Activated T-cell treated with anti-CD3 and anti-CD28 coated beads, Interleukin-2, amount 50 U/mL, for 1 hour (primary cell): Measurements from ENCODE around the gene YDJC.
A peak's percentile ranks its signal among the peaks of the same experiment; 100 is the strongest.
"Not testable (repeated sequence)": the region's sequence is repeated elsewhere in the genome, so short reads cannot be mapped to it uniquely, and the experiment has no call there.

Experiments
- DNase-seq: peaks from one replicate; pipeline ENCODE4 v3.0.0-alpha.2; 2020

Gene YDJC

DNA sequence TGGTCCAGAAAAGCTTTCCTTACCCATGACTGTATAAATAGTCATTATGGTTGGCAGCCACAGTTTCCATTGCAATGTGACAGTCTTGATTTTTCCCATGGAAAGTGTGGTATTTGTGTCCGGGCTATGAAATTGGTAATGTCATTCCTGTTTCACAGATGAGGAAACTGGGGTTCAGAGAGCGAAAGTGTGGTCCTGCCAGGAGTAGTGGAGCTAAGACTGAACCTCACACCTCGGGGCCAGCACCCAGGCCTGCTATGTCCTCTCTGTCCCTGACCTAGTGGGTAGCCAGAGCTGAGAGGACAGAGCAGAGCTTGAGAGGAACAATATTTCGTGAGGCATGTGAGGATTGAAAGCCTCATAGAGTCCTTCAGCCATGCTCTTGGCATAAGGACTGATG lies 1.2 kb upstream of the YDJC start:
- no peak for DNase-seq

GRCh38 chr22:21628386-21629254 lies 1.2 kb downstream of the YDJC start:
- no peak for DNase-seq

DNA sequence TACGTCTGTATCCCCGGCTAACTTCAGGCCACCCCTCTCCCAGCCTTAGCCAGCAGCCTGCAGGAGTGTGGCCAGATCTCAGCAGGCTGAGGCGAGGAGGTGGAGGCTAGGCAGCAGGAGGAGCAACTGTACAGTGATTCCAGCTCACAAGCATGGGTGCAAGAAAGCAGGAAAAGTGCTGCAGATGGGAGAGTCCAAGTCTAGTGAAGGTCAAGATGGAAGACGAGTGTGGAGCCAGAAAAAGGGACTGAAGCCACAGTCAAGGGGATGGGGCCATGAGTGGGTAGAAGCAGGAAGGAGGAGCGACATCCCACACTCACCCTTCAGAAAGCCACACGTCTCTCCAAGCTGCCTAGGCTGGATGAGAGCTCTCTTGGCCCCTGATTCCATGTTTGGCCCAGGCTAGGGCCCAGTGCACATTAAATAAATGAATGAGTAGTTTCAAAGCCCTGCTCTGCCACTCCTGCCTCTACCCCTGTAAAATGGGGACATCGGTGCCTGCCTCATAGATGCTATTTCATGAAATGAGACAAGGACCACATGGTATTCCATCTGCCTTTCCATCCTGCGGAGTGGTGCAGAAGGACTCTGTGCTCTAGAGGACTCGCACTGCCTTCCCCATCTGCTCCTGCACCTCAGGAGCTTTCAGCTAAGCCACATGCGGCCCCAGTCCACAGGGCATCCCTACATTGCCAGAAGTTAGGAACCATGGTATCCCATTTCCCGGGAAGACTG lies 2.9 kb downstream of the YDJC start:
- no peak for DNase-seq

DNA sequence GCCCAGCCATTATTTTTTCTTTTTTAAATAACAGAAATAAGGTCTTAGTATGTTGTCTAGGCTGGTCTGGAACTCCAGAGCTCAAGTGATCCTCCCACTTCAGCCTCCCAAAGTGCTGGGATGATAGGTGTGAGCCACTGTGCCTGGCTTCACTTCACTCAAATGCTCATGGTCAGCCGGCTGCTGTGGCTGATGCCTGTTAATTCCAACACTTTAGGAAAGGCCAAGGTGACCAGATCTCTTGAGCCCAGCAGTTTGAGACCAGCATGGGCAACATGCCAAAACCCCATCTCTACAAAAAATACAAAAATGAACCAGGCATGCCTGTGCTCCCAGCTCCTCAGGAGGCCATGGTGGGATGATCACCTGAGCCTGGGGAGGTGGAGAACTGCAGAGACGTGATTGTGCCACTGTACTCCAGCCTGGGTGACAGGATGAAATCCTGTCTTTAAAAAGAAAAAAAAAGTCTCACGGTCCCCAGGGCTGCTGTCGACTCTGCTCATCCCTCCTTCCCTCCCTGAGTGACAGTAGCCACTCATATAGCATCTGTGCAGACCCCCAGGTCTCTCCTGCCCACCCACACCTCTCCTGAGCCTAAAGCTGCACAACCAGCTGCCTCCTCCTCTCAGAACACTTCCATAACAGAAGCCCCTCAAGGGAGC lies 3.6 kb downstream of the YDJC start:
- DNase-seq, result no peak

DNA sequence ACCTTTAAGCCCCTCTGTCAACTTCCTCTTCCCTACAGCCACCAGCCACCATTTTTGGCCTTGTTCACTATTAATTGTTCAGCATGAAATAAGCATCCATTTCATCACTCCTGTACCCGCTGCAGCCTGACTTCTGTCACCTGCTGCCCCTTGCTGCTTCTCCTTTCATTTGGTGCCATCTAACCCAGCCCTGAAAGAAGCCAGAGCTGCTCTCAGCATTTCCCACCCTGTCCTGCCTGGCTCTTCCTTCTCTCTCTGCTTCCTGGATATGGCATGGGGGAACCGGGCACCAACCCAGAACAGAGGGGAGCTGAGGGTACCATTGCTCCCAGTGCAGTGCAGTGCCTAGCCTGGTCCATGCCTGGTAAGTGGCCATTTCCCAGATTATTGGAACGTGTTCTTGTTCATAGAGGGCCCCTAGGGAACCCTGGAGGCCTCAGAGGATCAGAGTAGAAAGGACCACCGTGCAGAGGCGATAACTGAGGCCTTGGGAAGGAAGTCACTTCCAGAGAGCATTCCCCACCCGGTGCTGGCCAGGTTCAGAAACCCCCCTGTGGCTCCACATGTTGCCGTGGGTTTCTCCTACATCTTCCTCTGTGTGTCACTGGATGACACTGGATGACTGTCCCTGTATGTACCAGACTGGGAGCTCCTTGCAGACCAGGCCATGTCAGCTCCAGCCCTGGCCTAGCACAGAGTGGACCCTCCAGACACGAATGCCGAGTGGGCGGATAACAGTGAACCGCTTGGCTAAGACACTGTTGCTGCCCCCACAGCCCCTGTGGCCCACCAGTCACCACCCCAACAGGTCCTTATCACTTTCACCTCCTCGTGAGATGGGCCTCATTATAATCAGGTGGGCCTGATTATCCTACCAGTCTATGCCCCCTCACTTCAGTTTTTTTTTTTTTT lies 4.7 kb downstream of the YDJC start:
- DNase-seq, result no peak

GRCh38 chr22:21624120-21624879 lies 5.5 kb downstream of the YDJC start:
- peak; percentile 55 for DNase-seq

- no peak for DNase-seq
Observed at GRCh38 chr22:21623648-21623970, 6.2 kb downstream of the YDJC start.

GRCh38 chr22:21622919-21623647 lies 6.7 kb downstream of the YDJC start:
- no peak for DNase-seq

GRCh38 chr22:21622011-21622918 lies 7.6 kb downstream of the YDJC start:
- DNase-seq, result no peak

GRCh38 chr22:21621025-21621424 lies 8.8 kb downstream of the YDJC start:
- no peak for DNase-seq

DNA sequence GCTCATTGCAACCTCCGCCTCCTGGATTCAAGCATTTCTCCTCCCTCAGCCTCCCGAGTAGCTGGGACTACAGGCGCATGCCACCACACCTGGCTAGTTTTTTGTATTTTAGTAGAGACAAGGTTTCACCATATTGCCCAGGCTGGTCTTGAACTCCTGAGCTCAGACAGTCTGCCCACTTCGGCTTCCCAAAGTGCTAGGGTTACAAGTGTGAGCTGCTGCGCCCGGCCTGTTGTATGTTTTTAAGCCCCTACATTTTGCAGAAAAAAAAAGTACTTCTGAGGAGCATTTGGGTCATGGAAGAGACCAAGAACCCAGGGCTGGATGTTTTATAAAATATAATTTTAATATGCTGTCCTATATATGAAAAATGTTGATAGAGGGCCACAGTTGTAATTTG lies 12.5 kb downstream of the YDJC start:
- not testable (repeated sequence) for DNase-seq

DNA sequence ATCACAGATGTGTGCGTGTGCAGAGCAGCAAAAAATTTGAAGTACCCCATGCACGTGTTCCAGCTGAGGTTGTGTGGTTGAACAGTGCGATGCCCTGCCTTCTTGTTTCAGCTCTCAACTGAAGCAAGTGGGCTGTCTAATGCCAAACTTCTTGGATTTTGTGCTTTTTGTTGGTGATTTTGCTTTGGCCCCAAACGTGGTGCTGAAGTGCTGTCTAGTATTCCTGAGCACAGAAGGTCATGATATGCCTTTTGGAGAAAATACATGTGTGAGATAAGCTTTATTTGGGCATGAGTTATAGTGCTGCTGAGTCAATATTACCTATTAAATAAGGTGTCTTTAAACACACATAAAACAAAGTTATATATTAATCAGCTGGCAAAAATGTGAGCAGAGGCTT lies 14.1 kb downstream of the YDJC start:
- no peak for DNase-seq

GRCh38 chr22:21613553-21614233 lies 16.1 kb downstream of the YDJC start:
- no peak for DNase-seq

GRCh38 chr22:21612858-21613257 lies 17.0 kb downstream of the YDJC start:
- no peak for DNase-seq

DNA sequence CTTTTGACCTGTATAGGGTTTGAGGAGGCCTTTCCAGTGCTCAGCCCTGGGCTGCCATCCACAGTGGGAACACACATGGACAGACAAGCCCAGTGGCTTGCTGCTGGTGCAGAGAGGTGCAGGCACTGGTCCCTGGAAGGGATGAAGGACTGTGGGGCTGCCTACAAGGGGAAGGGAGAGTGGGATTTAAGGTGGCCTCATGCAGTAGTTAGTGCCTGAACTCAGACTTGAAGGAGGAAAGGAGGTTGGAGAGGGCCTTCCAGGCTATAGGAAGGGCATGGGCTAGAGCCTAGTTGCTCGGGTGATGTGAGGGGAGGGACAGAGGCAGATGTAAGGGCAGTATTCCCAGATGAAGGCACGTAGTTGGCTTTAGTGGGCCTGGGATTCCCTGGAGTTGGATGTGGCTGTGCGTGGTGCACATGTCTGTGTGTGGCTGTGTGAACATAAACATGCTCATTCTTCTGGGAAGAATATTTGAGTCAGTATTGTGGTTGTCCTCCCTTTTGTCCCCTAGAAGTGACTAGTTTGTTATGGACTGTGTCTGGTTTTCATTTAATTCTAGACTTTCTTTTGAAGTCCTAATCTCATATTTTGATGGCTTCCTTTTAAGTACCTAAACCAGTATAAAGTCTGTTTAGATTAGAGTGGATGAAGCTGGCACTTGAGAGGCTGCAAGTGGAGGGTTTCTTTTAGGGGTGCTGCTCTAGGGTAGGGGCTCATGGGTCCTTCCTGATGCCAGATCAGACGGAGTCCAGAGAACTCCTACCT lies 18.4 kb downstream of the YDJC start:
- DNase-seq, result no peak

- DNase-seq, result not testable (repeated sequence)
Observed at GRCh38 chr22:21609556-21610157, 20.2 kb downstream of the YDJC start.

DNA sequence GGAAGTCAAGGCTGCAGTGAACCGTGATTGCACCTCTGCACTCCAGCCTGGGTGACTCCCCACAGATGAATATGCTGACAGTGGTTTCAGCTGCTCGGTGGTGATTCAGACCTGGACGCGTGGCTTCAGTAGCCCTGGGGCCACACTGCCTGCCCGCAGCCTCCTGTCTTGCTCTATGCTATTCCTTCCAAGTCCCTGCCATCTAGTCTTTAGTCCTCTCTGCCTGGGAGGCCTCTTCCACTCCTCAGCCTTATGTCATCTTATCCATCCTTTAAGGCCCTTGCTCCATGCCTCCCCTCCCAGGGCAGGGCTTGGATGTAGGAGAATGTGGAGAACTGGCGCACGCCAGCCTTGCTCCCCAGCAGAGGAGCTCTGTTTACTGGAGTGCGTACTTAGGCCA lies 23.0 kb downstream of the YDJC start:
- DNase-seq, result no peak

- no peak for DNase-seq
Observed at GRCh38 chr22:21605887-21606564, 23.8 kb downstream of the YDJC start.
